Measurements from ENCODE around the gene TIGIT. TPM values are rescaled to one million over a fixed set of nuclear protein-coding genes. Genes with fewer than 3 reads are reported as not detected.

Gene TIGIT
- polyA plus RNA-seq, 1 donor from 2014 or later: 1.1 TPM

GRCh38 chr3:114344492-114344891 is 50.7 kb downstream of the TIGIT start:
- H3K9me3 ChIP-seq (ENCODE audit: low read length): no peaks in the 10 kb centered on the region
- no peaks in the 10 kb centered on the region for H3K36me3 ChIP-seq (ENCODE audit: insufficient read depth, low read length)
- H2AFZ ChIP-seq (ENCODE audit: low read depth, low read length): no peak overlapping the region
- H4K20me1 ChIP-seq (ENCODE audit: insufficient read depth): no peaks in the 10 kb centered on the region
- no peaks in the 10 kb centered on the region for H3F3A ChIP-seq (ENCODE audit: insufficient read depth, low read length, poor library complexity, severe bottlenecking)
- H3K9ac ChIP-seq (ENCODE audit: low read length): no peak overlapping the region
- H3K4me2 ChIP-seq (ENCODE audit: low read length): no peak overlapping the region
- H3K79me2 ChIP-seq (replicated peaks; ENCODE audit: insufficient read depth, low read length): no peaks in the 10 kb centered on the region
- H3K27me3 ChIP-seq (ENCODE audit: insufficient read depth, low read depth, low read length): no peaks in the 10 kb centered on the region
- H3K9me2 ChIP-seq (ENCODE audit: insufficient read depth, low read length): no peaks in the 10 kb centered on the region
- no peak overlapping the region for H3K27ac ChIP-seq (ENCODE audit: low read length)
- H3K4me3 ChIP-seq (ENCODE audit: low read length): no peak overlapping the region
- TF ChIP-seq TAF1 (IDR thresholded peaks at IDR 0.05; ENCODE audit: low read depth) (no peak), CTCF (IDR thresholded peaks at IDR 0.05; ENCODE audit: poor library complexity, severe bottlenecking) (no peak), EP300 (conservative IDR thresholded peaks at IDR 0.05; ENCODE audit: poor library complexity, severe bottlenecking) (no peak), REST (IDR thresholded peaks at IDR 0.05; ENCODE audit: borderline replicate concordance) (no peak), EZH2 (IDR thresholded peaks at IDR 0.05; ENCODE audit: borderline replicate concordance, insufficient read depth, low read length, poor library complexity, severe bottlenecking) (no peak), POLR2AphosphoS5 (IDR thresholded peaks at IDR 0.05) (no peak), SMC3 (conservative IDR thresholded peaks at IDR 0.05; ENCODE audit: poor library complexity) (no peak)

- peaks cover 3% of the 10 kb centered on the region for H3K79me2 ChIP-seq (replicated peaks; ENCODE audit: insufficient read depth, low read length)
- no peak overlapping the region for H2AFZ ChIP-seq (ENCODE audit: low read depth, low read length)
- no peaks in the 10 kb centered on the region for H4K20me1 ChIP-seq (ENCODE audit: insufficient read depth)
- H3K27ac ChIP-seq (ENCODE audit: low read length): no peak overlapping the region
- no peaks in the 10 kb centered on the region for H3F3A ChIP-seq (ENCODE audit: insufficient read depth, low read length, poor library complexity, severe bottlenecking)
- H3K9ac ChIP-seq (ENCODE audit: low read length): no peak overlapping the region
- TF ChIP-seq REST (IDR thresholded peaks at IDR 0.05; ENCODE audit: borderline replicate concordance) (no peak), EZH2 (IDR thresholded peaks at IDR 0.05; ENCODE audit: borderline replicate concordance, insufficient read depth, low read length, poor library complexity, severe bottlenecking) (no peak), POLR2AphosphoS5 (IDR thresholded peaks at IDR 0.05) (no peak), TAF1 (IDR thresholded peaks at IDR 0.05; ENCODE audit: low read depth) (no peak), RAD21 (conservative IDR thresholded peaks at IDR 0.05) (no peak), SMC3 (conservative IDR thresholded peaks at IDR 0.05; ENCODE audit: poor library complexity) (no peak), MXI1 (conservative IDR thresholded peaks at IDR 0.05; ENCODE audit: poor library complexity, severe bottlenecking) (no peak), CTCF (IDR thresholded peaks at IDR 0.05; ENCODE audit: poor library complexity, severe bottlenecking) (no peak), EP300 (conservative IDR thresholded peaks at IDR 0.05; ENCODE audit: poor library complexity, severe bottlenecking) (no peak)
- H3K4me2 ChIP-seq (ENCODE audit: low read length): no peak overlapping the region
- no peaks in the 10 kb centered on the region for H3K9me2 ChIP-seq (ENCODE audit: insufficient read depth, low read length)
- no peaks in the 10 kb centered on the region for H3K27me3 ChIP-seq (ENCODE audit: insufficient read depth, low read depth, low read length)
- H3K36me3 ChIP-seq (ENCODE audit: insufficient read depth, low read length): peaks cover 17% of the 10 kb centered on the region
- no peak overlapping the region for H3K4me3 ChIP-seq (ENCODE audit: low read length)
- H3K9me3 ChIP-seq (ENCODE audit: low read length): no peaks in the 10 kb centered on the region
Measured at GRCh38 chr3:114350271-114350670, 56.4 kb downstream of the TIGIT start.

Measured in neural cell (in vitro differentiated cells).